Mesenchymal stem cell (in vitro differentiated cells and primary cell): ENCODE results near the gene NTNG2.

Experiments
- DNase-seq: peaks from one replicate; pipeline ENCODE4 v3.0.0-alpha.2; 2013
- H2AFZ ChIP-seq: one replicate; pipeline ENCODE4 v1.6.1; 2013; ENCODE audit warnings: low read depth, mild to moderate bottlenecking, control low read depth, inconsistent platforms, low read length, moderate library complexity
- H2AK5ac ChIP-seq: 2 replicates; pipeline ENCODE4 v1.6.1; 2013; ENCODE audit warnings: low read length, moderate library complexity, mild to moderate bottlenecking, inconsistent platforms; ENCODE audit not compliant: severe bottlenecking
- H2BK120ac ChIP-seq: one replicate; pipeline ENCODE4 v1.6.1; 2013; ENCODE audit warnings: low read depth, mild to moderate bottlenecking, inconsistent platforms, low read length, moderate library complexity
- H2BK12ac ChIP-seq, 2 experiments: one replicate each; pipeline ENCODE4 v1.6.1; 2013; ENCODE audit warnings: inconsistent platforms in 2 of 2, low read length in 2 of 2, mild to moderate bottlenecking in 2 of 2, moderate library complexity in 2 of 2, control low read depth in 1 of 2
- H2BK15ac ChIP-seq: one replicate; pipeline ENCODE4 v1.6.1; 2013; ENCODE audit warnings: mild to moderate bottlenecking, low read depth, inconsistent platforms; ENCODE audit not compliant: poor library complexity, severe bottlenecking
- H2BK5ac ChIP-seq: 2 replicates; pipeline ENCODE4 v1.6.1; 2013; ENCODE audit warnings: low read depth, mild to moderate bottlenecking, low read length, control low read depth, inconsistent platforms; ENCODE audit not compliant: poor library complexity, severe bottlenecking
- H3K14ac ChIP-seq, 2 experiments: one replicate each; pipeline ENCODE4 v1.6.1; 2013; ENCODE audit warnings: inconsistent platforms in 2 of 2, low read length in 2 of 2, control low read depth in 1 of 2, mild to moderate bottlenecking in 1 of 2, moderate library complexity in 1 of 2
- H3K18ac ChIP-seq, 2 experiments: one replicate each; pipeline ENCODE4 v1.6.1; 2013; ENCODE audit warnings: inconsistent platforms in 2 of 2, low read length in 2 of 2, control low read depth in 1 of 2, low read depth in 1 of 2, mild to moderate bottlenecking in 1 of 2
- H3K23ac ChIP-seq, 2 experiments: one replicate each; pipeline ENCODE4 v1.6.1; 2013; ENCODE audit warnings: inconsistent platforms in 2 of 2, low read length in 2 of 2, mild to moderate bottlenecking in 2 of 2, moderate library complexity in 2 of 2, control low read depth in 1 of 2
- H3K27ac ChIP-seq: 2 replicates; pipeline ENCODE4 v1.5.1; 2013; ENCODE audit warnings: mild to moderate bottlenecking, moderate library complexity, low read length, control low read depth, inconsistent platforms; ENCODE audit not compliant: poor library complexity, severe bottlenecking
- H3K27me3 ChIP-seq, 2 experiments: 2 replicates each; pipeline versions ENCODE4 v1.6.1 to v1.7.0; 2013; ENCODE audit warnings: low read length in 2 of 2, mild to moderate bottlenecking in 2 of 2, moderate library complexity in 2 of 2, control low read depth in 1 of 2, inconsistent platforms in 1 of 2; ENCODE audit not compliant: control insufficient read depth in 1 of 2, insufficient read depth in 1 of 2
- H3K36me3 ChIP-seq, 2 experiments: 2 replicates each; pipeline versions ENCODE4 v1.6.1 to v1.7.0; 2013; ENCODE audit warnings: low read length in 2 of 2, control low read depth in 1 of 2, inconsistent platforms in 1 of 2, low read depth in 1 of 2, mild to moderate bottlenecking in 1 of 2; ENCODE audit not compliant: insufficient read depth in 2 of 2, control insufficient read depth in 1 of 2
- H3K4ac ChIP-seq, 2 experiments: one replicate each; pipeline ENCODE4 v1.6.1; 2013; ENCODE audit warnings: inconsistent platforms in 2 of 2, low read length in 2 of 2, mild to moderate bottlenecking in 2 of 2, moderate library complexity in 2 of 2, control low read depth in 1 of 2, low read depth in 1 of 2
- H3K4me1 ChIP-seq: 2 replicates; pipeline ENCODE4 v1.6.1; 2013; ENCODE audit warnings: low read depth, low read length, control low read depth; ENCODE audit not compliant: control insufficient read depth, insufficient read depth
- H3K4me2 ChIP-seq: 2 replicates; pipeline ENCODE4 v1.6.1; 2013; ENCODE audit warnings: low read length, mild to moderate bottlenecking, inconsistent platforms; ENCODE audit not compliant: poor library complexity, severe bottlenecking
- H3K4me3 ChIP-seq, 2 experiments: 2 replicates each; pipeline versions ENCODE4 v1.5.1 to v1.7.0; 2013; ENCODE audit warnings: low read length in 2 of 2, mild to moderate bottlenecking in 2 of 2, control low read depth in 1 of 2, low read depth in 1 of 2; ENCODE audit not compliant: insufficient read depth in 1 of 2
- H3K79me1 ChIP-seq: replicated peaks from 2 replicates; pipeline ENCODE4 v1.6.1; 2013; ENCODE audit warnings: mild to moderate bottlenecking, control low read depth, low read length, inconsistent platforms; ENCODE audit not compliant: poor library complexity, severe bottlenecking
- H3K9ac ChIP-seq: 2 replicates; pipeline ENCODE4 v1.7.0; 2013; ENCODE audit warnings: mild to moderate bottlenecking, low read length, moderate library complexity
- H3K9me3 ChIP-seq: 2 replicates; pipeline ENCODE4 v1.7.0; 2013; ENCODE audit warnings: mild to moderate bottlenecking, low read length; ENCODE audit not compliant: control insufficient read depth
- H4K8ac ChIP-seq: one replicate; pipeline ENCODE4 v1.6.1; 2013; ENCODE audit warnings: inconsistent platforms, mild to moderate bottlenecking, low read length, moderate library complexity
- H4K91ac ChIP-seq: one replicate; pipeline ENCODE4 v1.6.1; 2013; ENCODE audit warnings: mild to moderate bottlenecking, low read length, inconsistent platforms
- WGBS: methylation state at CpG from one replicate; pipeline ENCODE4 v1.1.7; 2013; ENCODE audit warnings: mixed read lengths; 5-methylcytosine and 5-hydroxymethylcytosine counted together

NTNG2 gene

DNA sequence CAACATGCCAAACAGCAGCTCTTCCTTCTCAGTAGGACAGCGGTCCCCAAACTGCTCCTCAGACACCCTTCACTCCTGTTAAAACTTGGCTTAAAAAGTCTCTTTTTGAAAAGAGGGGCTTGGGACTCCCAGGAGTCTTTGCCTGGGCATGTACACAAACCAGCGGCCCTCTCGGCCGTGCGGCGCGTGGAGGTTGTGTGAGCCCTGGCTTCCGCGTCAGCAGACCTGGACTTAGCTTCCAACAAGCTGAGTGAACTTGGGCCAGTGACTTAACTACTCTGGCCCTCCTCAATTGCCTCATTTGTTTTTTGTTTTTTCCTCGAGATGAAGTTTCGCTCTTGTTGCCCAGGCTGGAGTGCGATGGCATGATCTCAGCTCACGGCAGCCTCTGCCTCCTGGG is 15.3 kb upstream of the NTNG2 start:
- Histone ChIP-seq H2AFZ (no peak overlapping the region), H3K4me3 (no peak overlapping the region), H3K9ac (no peak overlapping the region), H3K27ac (no peak overlapping the region), H4K91ac (no peak overlapping the region), H4K8ac (no peak overlapping the region), H3K79me1 (no peaks in the 10 kb centered on the region), H3K23ac (no peak overlapping the region), H3K4me2 (no peak overlapping the region), H3K4ac (no peak overlapping the region), H3K14ac (no peak overlapping the region), H2BK120ac (no peak overlapping the region), H2BK15ac (no peak overlapping the region), H3K27me3 (peaks cover 54 to 81% of the 10 kb centered on the region in 2 experiments), H3K4me1 (peaks cover 2% of the 10 kb centered on the region), H3K9me3 (no peaks in the 10 kb centered on the region), H3K18ac (no peak overlapping the region), H2BK12ac (no peak overlapping the region), H2AK5ac (no peak overlapping the region), H3K36me3 (peaks cover 0 to 1% of the 10 kb centered on the region in 2 experiments), H2BK5ac (no peak overlapping the region)
- DNase-seq: no peak
- 93% methylated on average over 13 of the region's 13 CpGs for WGBS

GRCh38 chr9:132147331-132147730 is 14.5 kb upstream of the NTNG2 start:
- Histone ChIP-seq H2BK5ac (no peak overlapping the region), H2BK12ac (no peak overlapping the region), H2AK5ac (no peak overlapping the region), H3K4me1 (no peaks in the 10 kb centered on the region), H3K23ac (no peak overlapping the region), H3K18ac (no peak overlapping the region), H2BK120ac (no peak overlapping the region), H3K14ac (no peak overlapping the region), H3K9me3 (no peaks in the 10 kb centered on the region), H3K4me2 (no peak overlapping the region), H3K79me1 (no peaks in the 10 kb centered on the region), H3K4me3 (no peak overlapping the region), H4K91ac (no peak overlapping the region), H2AFZ (no peak overlapping the region), H3K27me3 (peaks cover 54 to 81% of the 10 kb centered on the region in 2 experiments), H3K4ac (no peak overlapping the region), H2BK15ac (no peak overlapping the region), H3K27ac (no peak overlapping the region), H3K9ac (no peak overlapping the region), H4K8ac (no peak overlapping the region), H3K36me3 (peaks cover 0 to 3% of the 10 kb centered on the region in 2 experiments)
- no peak for DNase-seq
- 86% methylated on average over 2 of the region's 4 CpGs for WGBS

GRCh38 chr9:132147839-132148238 is 14.0 kb upstream of the NTNG2 start:
- Histone ChIP-seq H3K9me3 (no peaks in the 10 kb centered on the region), H3K4me2 (no peak overlapping the region), H3K27me3 (peaks cover 54 to 81% of the 10 kb centered on the region in 2 experiments), H4K8ac (no peak overlapping the region), H2BK120ac (no peak overlapping the region), H2AFZ (no peak overlapping the region), H2BK12ac (no peak overlapping the region), H2BK15ac (no peak overlapping the region), H3K4me3 (no peak overlapping the region), H3K23ac (peak overlapping the region in 1 of 2 experiments; percentile 46), H3K4ac (no peak overlapping the region), H3K14ac (no peak overlapping the region), H3K79me1 (no peaks in the 10 kb centered on the region), H3K18ac (no peak overlapping the region), H3K4me1 (no peaks in the 10 kb centered on the region), H3K27ac (no peak overlapping the region), H3K9ac (no peak overlapping the region), H2BK5ac (no peak overlapping the region), H4K91ac (no peak overlapping the region), H3K36me3 (peaks cover 0 to 3% of the 10 kb centered on the region in 2 experiments), H2AK5ac (no peak overlapping the region)
- DNase-seq: no peak
- WGBS: 98% methylated on average over 6 of the region's 8 CpGs

DNA sequence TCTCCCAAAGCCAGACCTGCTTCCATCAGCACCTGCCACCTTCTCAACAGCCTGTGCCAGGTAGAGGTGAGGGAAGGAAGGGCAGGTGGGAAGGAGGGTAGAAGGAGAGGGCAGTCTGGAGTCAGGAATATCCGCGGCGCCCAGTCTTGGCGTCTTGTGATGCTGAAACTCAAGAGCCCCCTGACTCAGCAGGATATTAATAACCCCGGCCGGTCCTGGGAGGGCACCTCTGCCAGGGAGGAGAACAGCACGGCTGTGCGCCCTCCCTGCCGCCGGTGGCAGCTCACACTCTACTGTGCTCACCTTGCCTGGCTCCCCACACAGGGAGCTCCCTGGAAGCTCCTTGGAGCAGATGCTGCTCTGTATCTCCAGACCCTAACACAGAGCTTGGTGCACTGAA is 11.6 kb upstream of the NTNG2 start:
- no peak overlapping the region for H2BK15ac ChIP-seq
- no peaks in the 10 kb centered on the region for H3K9me3 ChIP-seq
- no peak overlapping the region for H3K27ac ChIP-seq
- no peak overlapping the region for H3K14ac ChIP-seq
- no peak for DNase-seq
- H3K36me3 ChIP-seq: peaks cover 0 to 3% of the 10 kb centered on the region in 2 experiments
- no peak overlapping the region for H3K4me3 ChIP-seq
- no peak overlapping the region for H2BK12ac ChIP-seq
- 75% methylated on average over 10 of the region's 10 CpGs for WGBS
- no peaks in the 10 kb centered on the region for H3K79me1 ChIP-seq
- no peaks in the 10 kb centered on the region for H3K4me1 ChIP-seq
- no peak overlapping the region for H2AK5ac ChIP-seq
- no peak overlapping the region for H3K4ac ChIP-seq
- H3K23ac ChIP-seq: no peak overlapping the region
- no peak overlapping the region for H4K8ac ChIP-seq
- H2AFZ ChIP-seq: no peak overlapping the region
- no peak overlapping the region for H3K9ac ChIP-seq
- no peak overlapping the region for H2BK120ac ChIP-seq
- H3K27me3 ChIP-seq: peaks cover 69 to 95% of the 10 kb centered on the region in 2 experiments
- no peak overlapping the region for H2BK5ac ChIP-seq
- no peak overlapping the region for H3K18ac ChIP-seq
- H3K4me2 ChIP-seq: no peak overlapping the region
- H4K91ac ChIP-seq: no peak overlapping the region
